ENCODE measurements around the gene POLR3B. TPM values are rescaled to one million over a fixed set of nuclear protein-coding genes. Genes with fewer than 3 reads are reported as not detected.

The POLR3B gene
- total and polyA plus RNA-seq, 2 of the 8 experiments (the other 6 are each of a cell fraction or from before 2014, with no cell fraction given) = 5.0 to 13.2 TPM

GRCh38 chr12:106429043-106429552, 71.5 kb downstream of the POLR3B start:
- no peaks in the 10 kb centered on the region for H3K79me1 ChIP-seq (ENCODE audit: low read depth, low read length)
- CTCF ChIA-PET (ENCODE audit: partially characterized antibody) = interaction anchor here (0.6 kb wide), 1 partner anchor 518 kb away, joined by 3 read pairs; no protein-coding TSS in a partner anchor
- H2AFZ ChIP-seq (ENCODE audit: low read length) = no peak overlapping the region
- no peaks in the 10 kb centered on the region for H3K27me3 ChIP-seq (replicated peaks in 1 of 4; ENCODE audit: control insufficient read depth in 3 of 4, extremely low read depth in 1 of 4, insufficient read depth in 3 of 4, low read length in 3 of 4)
- H3K4me3 ChIP-seq (ENCODE audit: extremely low read depth in 1 of 4, insufficient read depth in 2 of 4, low read depth in 3 of 4, low read length in 4 of 4) = no peak overlapping the region
- H3K56ac ChIP-seq (replicated peaks; ENCODE audit: insufficient read length, low read depth, low read length) = no peak overlapping the region
- FAIRE-seq (no peak), DNase-seq (ENCODE audit: low read depth in 1 of 2, low spot score in 2 of 2) (no peak)
- no peaks in the 10 kb centered on the region for H3K9me3 ChIP-seq (ENCODE audit: insufficient read depth in 2 of 2, low read depth in 1 of 2, low read length in 1 of 2)
- H2BK20ac ChIP-seq (ENCODE audit: low read length) = no peak overlapping the region
- no peak overlapping the region for H2BK5ac ChIP-seq (ENCODE audit: low read depth, low read length)
- no peak overlapping the region for H4K91ac ChIP-seq (replicated peaks; ENCODE audit: insufficient read length, low read length)
- no peak overlapping the region for H2BK120ac ChIP-seq (replicated peaks; ENCODE audit: low read depth, low read length)
- no peak overlapping the region for H3K14ac ChIP-seq (ENCODE audit: insufficient read length)
- H4K20me1 ChIP-seq (replicated peaks in 1 of 2; ENCODE audit: control insufficient read depth in 1 of 2, insufficient read depth in 2 of 2, low read length in 2 of 2) = no peaks in the 10 kb centered on the region
- no peak overlapping the region for H3K4ac ChIP-seq (replicated peaks; ENCODE audit: insufficient read length, low read depth, low read length)
- no peaks in the 10 kb centered on the region for H3K4me1 ChIP-seq (replicated peaks in 1 of 4; ENCODE audit: control insufficient read depth in 3 of 4, insufficient read depth in 4 of 4, low read length in 3 of 4)
- WGBS, 2 experiments (ENCODE audit: extremely low coverage in 1 of 2, insufficient coverage in 1 of 2, insufficient read length in 1 of 2, insufficient replicate concordance in 2 of 2, low coverage in 1 of 2, low lambda C conversion rate in 2 of 2, missing lambda C conversion rate in 1 of 2) = 90% methylated on average over 7 of the region's 7 CpGs; no CpG with 5 or more reads in 1 of the 2 experiments
- H4K5ac ChIP-seq (ENCODE audit: insufficient read length, low read depth, low read length) = no peak overlapping the region
- H3K18ac ChIP-seq (ENCODE audit: extremely low read depth, low read length) = no peak overlapping the region
- H3K9ac ChIP-seq (replicated peaks in 1 of 4; ENCODE audit: extremely low read depth in 1 of 4, low read depth in 3 of 4, low read length in 3 of 4) = no peak overlapping the region
- no peaks in the 10 kb centered on the region; a peak in 1 of 8 replicates for H3K36me3 ChIP-seq (ENCODE audit: control insufficient read depth in 2 of 4, insufficient read depth in 4 of 4, low read length in 3 of 4)
- no peak overlapping the region for H3K27ac ChIP-seq (ENCODE audit: low read depth, low read length)
- no peak overlapping the region for H3K4me2 ChIP-seq (ENCODE audit: insufficient read depth in 1 of 2, low read depth in 2 of 2, low read length in 2 of 2)
- no peaks in the 10 kb centered on the region for H3K79me2 ChIP-seq (ENCODE audit: control insufficient read depth in 1 of 2, insufficient read depth in 2 of 2, low read length in 2 of 2)
- H3K23ac ChIP-seq (ENCODE audit: insufficient read length) = no peak overlapping the region
- no peak overlapping the region for H4K8ac ChIP-seq (ENCODE audit: extremely low read depth, insufficient read depth, low read length)
- POLR2A ChIA-PET (ENCODE audit: partially characterized antibody) = no interaction called here
- no peaks in the 10 kb centered on the region for H3K23me2 ChIP-seq (ENCODE audit: low read depth, low read length)
- no peak overlapping the region for H2BK15ac ChIP-seq (ENCODE audit: low read length)
- H2BK12ac ChIP-seq (ENCODE audit: low read depth, low read length) = no peak overlapping the region
- no peak overlapping the region for H2AK5ac ChIP-seq (ENCODE audit: low read depth, low read length)
- TF ChIP-seq CREB1 (IDR thresholded peaks at IDR 0.05) (no peak), ASH2L (IDR thresholded peaks at IDR 0.05; ENCODE audit: low read length) (no peak)

All from H1 (cell line).